Measurements from ENCODE around the gene FKBP2. TPM values are rescaled to one million over a fixed set of nuclear protein-coding genes. Genes with fewer than 3 reads are reported as not detected.

FKBP2 gene
- total RNA-seq (ENCODE audit: low replicate concordance): 67.4 and 90.4 TPM in 2 replicates

DNA sequence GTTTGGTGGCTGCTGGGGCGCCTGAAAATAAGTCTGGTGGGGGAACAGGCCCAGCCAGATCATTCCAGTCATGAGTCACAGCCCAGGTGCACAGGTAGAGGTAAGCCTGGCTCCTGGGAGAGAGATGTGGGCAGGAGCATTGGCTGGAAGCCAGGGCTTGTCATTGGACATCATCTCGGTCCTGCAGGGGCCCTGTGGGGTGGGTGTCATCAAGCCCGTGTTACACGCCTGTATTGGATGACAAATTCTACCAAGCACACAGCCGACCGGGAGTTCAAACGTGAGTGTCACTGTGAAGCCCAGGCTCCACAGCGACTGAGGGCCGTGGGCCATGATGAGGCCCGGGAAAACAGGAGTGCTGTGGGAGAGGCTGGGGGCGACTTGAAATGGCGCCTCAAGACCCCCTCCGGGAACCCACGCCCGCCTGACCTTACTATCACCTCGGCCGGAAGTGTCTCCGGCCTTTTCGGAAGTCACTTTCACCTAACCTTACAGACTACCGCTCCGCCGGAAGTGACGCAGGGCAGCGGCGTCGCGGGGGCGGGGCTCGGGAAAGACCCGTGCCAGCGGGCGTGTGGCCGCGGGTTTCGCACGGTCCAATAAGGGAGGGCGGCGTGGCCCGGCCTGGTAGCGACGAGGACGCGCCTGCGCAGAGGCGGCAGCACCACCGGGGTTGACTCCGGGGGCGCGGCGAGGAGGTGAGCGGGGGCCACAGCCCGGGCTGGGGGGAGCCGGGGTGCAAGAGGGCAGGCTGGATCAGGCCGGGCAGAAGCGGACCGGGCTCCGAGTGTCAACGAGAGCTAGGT lies at the start of gene FKBP2:
Gene FKBP2 (plus strand): TSS at position 661 of the 806 bp plus-strand sequence. CDS start 1,293 bp downstream, outside the sequence.

DNA sequence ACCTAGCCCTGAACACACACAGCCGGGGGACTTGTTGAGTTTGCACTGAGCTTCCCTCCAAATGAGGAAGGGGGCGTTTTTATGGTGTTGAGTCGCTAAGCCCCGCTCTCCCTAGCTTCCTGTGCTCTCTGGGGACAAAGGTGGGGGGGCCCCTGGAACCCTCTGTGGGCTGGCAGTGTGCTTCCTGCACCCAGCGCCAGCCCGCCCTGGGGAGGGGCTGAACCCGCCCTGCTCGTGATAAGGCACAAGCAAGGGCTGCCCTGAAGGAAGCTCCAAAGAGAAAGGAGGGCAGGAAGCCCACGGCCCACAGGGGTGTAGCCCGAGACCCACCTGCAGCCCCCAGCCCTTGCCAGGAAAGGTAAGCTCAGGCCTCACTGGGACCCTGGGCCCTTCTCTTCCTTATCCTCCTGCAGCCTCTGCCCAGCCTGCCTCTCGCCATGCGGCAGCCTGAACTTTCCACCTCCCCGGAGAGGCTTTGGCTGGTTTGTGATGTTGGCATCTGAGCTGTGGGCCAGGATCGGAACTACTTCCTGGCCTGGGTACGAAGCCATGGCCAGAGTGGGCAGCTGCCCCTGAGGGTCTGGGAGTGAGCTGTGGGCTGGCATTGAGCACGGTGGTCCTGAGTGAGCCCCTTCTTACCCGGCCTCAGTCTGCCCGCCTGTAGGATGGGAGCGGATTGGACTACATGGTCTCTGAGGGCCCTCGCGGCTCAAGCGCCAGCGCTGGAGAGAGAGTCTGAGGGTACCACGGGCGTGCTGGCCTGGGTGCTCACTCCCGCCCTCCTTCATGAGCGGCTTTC lies 34.2 kb upstream of the FKBP2 start, which contains the start of gene FERMT3:
Gene FERMT3 (plus strand): TSS at position 265 of the 799 bp plus-strand sequence. CDS start 644 bp downstream, outside the sequence.

DNA sequence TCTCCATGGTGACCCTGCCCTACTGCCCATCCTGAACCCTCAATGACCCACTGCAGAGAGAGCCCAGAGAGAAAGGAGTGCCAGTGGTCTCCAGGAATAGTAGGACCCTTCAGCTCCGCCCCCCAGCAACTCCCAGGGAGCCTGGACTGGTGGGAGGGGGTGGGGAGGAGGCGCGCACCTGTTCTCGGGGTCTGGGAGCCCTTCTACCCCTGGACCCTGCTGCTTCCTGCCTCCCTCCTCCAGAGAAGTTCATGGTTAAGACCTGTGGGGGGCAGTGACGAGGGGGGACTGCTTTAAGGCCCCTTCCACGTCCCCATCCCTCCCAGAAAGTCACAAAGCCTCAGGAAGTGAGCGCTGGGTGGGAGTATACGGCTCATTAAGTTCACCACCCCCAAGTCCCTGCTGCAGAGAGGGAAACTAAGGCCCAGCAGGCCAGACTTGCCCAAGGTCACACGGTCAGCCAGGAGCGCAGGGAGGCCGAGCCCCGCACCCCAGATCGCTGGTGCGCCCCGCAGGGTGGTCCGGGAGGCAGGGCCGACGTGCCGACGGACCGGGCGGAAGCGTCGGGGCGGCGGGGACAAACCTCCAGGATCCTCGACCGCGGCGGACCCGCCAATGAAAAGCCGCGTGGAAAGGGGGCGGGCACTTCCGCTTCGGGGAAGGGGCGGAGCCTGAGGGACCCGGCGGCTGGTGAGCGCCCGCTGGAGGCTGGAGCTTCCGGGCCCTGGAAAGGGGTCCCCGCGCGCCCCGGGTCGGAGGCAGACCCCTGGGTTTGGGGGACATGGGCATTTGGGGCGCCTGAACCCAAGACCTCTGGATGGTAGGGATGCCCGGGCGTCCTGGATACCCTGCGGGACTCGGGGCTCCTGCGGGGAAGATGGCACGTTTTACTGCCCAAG lies 15.0 kb upstream of the FKBP2 start, which contains the start of the genes NUDT22 and TRPT1:
Gene NUDT22 (plus strand): TSS at position 667 of the 899 bp plus-strand sequence. CDS start 379 bp downstream, outside the sequence.
Gene TRPT1 (minus strand): TSS at position 579 of the 899 bp plus-strand sequence. CDS start 326 bp downstream, at position 253.

DNA sequence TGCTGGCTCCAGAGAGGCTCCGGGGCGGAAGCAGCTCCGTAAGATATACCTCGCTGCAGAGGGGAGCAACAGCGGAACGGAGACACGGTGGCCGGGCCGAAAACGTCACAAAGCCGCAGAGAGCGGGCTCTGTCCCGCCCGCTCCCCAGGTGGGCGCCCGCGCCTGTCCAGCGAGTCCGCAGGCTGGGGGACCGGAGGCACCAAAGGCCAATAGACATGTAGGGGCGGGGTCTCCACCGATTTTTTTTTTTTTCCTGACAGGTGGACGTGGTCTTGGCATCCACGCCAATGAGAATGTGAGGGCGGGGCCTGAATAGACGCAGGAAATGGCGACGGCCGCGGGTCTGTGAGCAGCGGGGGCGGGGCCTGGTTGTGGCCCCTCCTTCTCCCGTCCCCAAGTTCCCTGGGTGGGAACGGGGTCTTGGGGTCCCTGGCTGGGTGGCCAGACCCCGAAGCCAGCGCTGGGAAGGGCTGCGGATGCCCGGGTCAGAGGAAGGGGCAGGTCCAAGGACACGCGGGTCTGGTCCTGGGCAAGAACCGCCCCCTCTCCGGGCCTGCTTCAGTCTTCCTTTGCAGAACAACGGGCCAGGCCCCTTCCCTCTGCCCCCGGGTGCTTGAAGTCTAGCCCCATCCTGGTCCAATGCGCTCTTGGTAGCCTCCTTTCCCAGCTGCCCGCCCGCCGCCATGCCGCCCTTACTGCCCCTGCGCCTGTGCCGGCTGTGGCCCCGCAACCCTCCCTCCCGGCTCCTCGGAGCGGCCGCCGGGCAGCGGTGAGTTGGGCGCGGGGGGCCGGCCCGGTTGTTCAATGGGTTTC lies 10.5 kb upstream of the FKBP2 start, which contains the start of gene DNAJC4:
Gene DNAJC4 (plus strand): TSS at position 378 of the 814 bp plus-strand sequence. CDS start 307 bp downstream, at position 685.

DNA sequence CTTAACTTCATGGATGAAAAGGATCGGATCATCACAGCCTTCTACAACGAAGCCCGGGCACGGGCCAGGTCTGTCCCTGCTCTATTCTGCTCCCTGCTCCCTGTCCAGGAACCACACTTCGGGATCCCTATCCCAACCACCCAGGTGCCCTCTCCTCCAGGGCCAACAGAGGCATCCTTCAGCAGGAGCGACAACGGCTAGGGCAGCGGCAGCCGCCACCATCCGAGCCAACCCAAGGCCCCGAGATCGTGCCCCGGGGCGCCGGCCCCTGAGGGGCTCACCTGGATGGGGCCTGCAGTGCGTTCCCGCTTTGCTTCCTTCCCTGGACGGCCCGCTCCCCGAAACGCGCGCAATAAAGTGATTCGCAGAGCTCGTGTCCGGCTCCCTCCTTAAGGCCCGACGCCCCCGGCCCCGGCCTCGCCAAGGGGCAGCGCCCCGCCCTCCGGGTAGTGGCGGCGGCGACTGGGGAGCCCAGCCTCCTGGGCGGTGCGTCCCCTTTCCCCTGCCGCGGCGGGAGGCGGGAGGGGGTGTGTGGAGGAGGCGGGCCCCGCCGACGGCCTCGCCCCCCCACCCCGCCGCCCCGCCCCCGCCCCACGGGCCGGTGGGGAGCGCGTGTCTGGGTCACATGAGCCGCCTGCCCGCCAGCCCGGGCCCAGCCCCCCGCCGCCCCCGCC lies 6.8 kb upstream of the FKBP2 start, which contains the start of gene VEGFB:
Gene VEGFB (plus strand): TSS at position 672 of the 674 bp plus-strand sequence. CDS start 250 bp downstream, outside the sequence.

DNA sequence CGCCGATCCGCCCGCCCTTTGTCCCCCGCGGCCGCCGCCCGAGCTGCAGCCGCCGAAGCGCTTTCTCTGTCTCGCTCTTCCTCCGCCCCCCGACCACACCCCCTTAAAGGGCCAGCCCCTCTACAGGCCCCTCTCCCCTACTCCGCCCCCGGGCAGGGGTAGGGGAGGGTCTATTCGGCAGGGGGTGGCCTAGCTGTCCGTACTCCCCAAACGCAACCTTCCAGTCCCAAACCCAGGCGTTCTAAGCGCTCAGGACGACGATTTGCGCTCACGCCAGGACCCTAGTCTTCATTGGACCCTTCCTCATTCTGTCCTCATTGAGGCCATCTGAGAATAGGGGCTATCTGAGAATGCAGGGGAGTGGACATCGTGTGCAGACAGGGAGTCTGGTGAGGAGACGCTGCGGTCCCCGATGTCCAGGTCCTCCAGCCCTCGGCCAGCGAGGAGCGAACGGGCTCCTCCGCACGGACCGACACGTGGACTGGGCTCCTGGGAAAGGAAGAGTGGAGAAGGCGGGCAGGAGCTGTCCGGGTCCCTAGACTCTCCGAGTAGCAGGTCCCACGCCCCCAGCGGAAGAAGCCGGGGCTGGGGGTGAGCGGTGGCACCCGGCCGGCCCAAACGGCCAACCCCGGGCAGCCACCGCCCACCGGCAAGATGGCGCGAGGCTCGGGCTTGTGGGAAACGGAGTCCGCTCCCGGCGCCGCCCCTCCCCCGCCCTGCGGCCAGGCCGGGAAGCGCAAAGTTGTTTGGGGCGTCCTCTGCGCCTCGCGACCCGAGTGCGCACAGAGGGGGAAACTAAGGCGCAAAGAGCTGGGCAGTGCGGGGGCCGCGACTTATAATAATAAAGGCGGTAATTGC lies 6.2 kb downstream of the FKBP2 start, which contains the start of gene PPP1R14B:
Gene PPP1R14B (minus strand): TSS at position 73 of the 858 bp plus-strand sequence. CDS start 270 bp downstream, outside the sequence.

DNA sequence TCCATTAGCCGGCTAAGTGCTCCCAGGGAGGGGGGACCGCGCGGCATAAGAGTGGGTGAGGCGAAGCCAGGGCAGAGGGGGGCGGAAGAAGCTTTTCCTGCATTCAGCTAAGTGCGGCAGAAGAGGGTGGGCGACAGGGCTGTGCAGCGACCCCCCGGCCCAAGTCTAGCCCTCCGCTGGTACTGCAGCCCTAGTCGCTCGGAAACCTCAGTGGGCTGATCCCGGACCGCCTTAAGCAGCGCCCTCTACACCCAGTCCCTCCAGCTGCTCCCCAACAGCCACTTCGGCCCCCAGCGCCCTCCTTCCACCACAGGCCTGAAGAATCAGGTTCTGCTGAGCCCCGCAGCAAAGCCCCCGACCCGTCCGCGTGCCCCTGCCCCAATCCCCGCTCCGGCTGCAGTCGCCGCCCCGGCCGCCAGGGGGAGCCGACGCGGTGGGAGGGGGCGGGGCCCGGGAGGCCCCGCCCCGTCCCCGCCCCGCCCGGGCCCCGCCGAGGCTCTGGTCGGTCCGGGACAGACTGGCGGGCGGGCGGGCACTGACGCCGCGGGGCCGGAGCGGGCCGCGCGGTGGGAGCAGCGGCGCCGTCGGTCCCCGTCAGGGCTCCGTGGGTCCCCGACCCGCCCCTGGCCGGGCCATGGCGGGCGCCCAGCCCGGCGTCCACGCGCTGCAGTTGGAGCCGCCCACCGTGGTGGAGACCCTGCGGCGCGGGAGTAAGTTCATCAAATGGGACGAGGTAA lies 10.3 kb downstream of the FKBP2 start, which contains the start of gene PLCB3:
Gene PLCB3 (plus strand): TSS at position 515 of the 737 bp plus-strand sequence. CDS start 120 bp downstream, at position 635.

DNA sequence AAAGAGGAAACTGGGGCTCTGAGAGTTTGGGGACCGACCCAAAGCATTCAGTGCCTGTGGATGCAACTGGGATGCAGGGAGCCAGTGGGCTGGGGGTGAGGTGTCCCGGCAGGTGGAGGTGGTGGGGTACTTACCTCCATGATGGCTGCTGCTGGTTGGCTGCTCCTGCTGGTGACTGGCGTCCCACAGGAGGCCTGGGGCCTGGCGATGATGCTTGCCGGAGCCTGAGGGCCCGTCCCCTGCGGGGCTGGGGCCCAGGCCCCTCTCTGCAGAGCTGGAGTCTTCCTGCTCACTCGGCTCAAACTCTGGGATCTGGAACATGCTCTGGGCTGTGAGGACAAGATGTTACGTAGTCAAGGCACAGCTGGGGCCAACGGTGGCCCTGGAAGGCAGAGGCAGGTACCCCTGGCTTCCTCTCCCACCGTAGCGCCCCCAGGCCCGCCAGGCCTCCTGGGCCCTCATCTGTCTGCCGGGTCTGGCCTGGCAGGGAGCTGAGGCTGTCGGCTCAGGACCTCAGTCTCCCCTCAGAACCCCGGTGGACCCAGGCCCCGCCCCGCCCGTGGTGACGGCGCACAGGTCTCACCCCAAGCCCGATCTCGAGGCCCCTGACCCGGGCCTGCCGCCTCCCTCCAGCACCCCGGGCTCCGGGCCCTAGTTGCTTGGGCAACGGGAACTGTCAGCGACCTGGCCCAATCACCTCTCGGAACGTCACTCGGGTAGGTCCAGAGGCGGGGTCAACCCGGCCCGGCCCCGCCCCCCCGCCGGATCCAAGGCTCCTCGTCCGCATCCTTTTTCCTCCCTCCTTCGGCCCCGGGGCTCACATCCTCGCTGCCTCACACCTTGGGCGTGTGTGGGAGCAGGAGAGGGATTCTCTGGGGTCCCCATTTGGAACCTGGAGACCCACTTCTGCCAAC lies 43.4 kb downstream of the FKBP2 start, which contains the start of gene BAD:
Gene BAD (minus strand): TSS at position 618 of the 914 bp plus-strand sequence. CDS start 297 bp downstream, at position 321.

DNA sequence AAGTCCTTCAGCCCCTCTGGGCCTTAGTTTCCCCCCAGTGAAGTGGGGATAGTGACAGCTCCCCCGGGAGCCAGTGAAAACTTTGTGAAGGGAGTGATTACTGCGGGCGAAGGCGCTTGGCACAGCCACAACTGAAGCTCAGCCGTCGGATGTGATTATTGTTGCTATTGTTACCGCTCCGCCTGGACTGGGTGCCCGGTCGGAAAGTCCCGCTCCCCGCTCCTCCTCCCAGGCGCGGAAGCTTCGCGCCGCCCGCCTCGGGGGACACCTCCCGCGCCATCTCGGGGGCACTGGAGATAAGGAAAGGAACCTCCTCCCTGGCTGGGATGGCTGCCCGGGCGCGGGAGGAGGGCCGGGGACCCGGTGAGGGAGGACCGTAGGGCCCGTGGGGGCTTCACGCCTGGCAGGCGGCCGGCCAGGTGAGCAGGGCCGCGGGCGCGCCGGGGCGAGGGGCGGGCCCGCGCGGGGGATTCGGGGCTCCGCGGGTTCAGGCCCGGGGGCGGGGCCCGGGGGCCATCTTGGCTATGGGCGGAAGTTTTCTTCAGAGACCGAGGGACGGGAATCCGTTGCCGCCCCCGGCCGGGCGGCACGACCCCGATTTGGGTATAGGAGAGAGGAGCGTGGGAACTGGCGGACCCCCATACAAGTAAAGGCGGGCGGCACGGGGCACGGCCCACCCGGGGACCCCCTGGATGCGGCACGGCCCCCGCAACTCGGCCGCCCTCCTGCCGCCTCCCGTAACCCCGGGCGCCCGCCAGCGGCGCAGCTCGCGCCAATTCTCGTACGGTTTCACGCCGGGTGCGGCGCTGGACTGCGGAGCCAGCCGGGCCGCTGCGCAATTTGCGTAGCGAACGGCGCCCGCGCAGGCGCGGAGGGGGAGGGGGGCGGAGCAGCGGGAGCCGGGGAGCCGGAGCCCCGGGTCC lies 44.3 kb downstream of the FKBP2 start, which contains the start of gene GPR137:
Gene GPR137 (plus strand): TSS at position 887 of the 923 bp plus-strand sequence. CDS start 677 bp downstream, outside the sequence.

DNA sequence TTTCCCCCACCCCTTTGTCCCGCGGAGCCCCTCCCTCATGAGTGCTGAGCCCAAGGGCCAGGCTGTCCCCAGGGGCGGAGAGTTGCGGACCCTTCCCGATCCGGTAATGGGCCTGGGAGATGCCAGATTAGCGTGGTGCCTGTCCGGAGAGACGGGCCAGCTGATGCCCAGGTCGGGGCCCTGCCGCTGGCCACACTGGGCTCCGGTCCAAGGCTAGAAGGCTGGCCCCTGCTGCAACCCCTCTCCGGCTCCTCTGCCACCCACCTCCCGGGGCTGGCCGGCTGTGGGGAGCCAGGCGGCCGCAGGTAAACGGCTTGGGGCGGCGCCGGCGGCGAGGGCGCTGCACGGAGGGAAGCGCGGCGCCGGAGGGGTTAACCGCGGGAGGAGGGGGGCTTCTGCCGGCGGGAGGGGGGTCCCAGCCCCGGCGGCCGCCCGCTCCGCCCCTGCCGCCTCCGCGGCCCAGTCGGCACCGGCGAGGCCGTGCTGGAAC lies 50.4 kb downstream of the FKBP2 start, which contains the start of gene KCNK4:
Gene KCNK4 (plus strand): TSS at position 41 of the 490 bp plus-strand sequence. CDS start 1,717 bp downstream, outside the sequence.

Other genes with a start within 250 kb of the FKBP2 start
- gene FLRT1, start 205.2 kb upstream of the FKBP2 start, total RNA-seq (ENCODE audit: low replicate concordance): under 0.01 TPM in 1 of 2 replicates, not detected in the other
- 24.5 and 25.4 TPM in 2 replicates for gene MACROD1, start 75.0 kb upstream of the FKBP2 start, total RNA-seq (ENCODE audit: low replicate concordance)
- gene STIP1, start 54.9 kb upstream of the FKBP2 start, total RNA-seq (ENCODE audit: low replicate concordance): 162 and 280 TPM in 2 replicates
- gene FERMT3, start 34.4 kb upstream of the FKBP2 start, total RNA-seq (ENCODE audit: low replicate concordance): 8.0 and 10.7 TPM in 2 replicates
- gene TRPT1, start 14.9 kb upstream of the FKBP2 start, total RNA-seq (ENCODE audit: low replicate concordance): 32.9 and 42.8 TPM in 2 replicates
- 34.6 and 72.8 TPM in 2 replicates for gene NUDT22, start 14.8 kb upstream of the FKBP2 start, total RNA-seq (ENCODE audit: low replicate concordance)
- gene DNAJC4, start 10.5 kb upstream of the FKBP2 start, total RNA-seq (ENCODE audit: low replicate concordance): 11.7 and 12.6 TPM in 2 replicates
- gene VEGFB, start 6.5 kb upstream of the FKBP2 start, total RNA-seq (ENCODE audit: low replicate concordance): 20.7 and 23.5 TPM in 2 replicates
- gene PPP1R14B, start 5.8 kb downstream of the FKBP2 start, total RNA-seq (ENCODE audit: low replicate concordance): 114 and 363 TPM in 2 replicates
- gene PLCB3, start 10.4 kb downstream of the FKBP2 start, total RNA-seq (ENCODE audit: low replicate concordance): 43.6 and 50.0 TPM in 2 replicates
- 26.3 and 79.5 TPM in 2 replicates for gene BAD, start 43.6 kb downstream of the FKBP2 start, total RNA-seq (ENCODE audit: low replicate concordance)
- 6.9 and 7.1 TPM in 2 replicates for gene GPR137, start 44.8 kb downstream of the FKBP2 start, total RNA-seq (ENCODE audit: low replicate concordance)
- not detected in 2 replicates for gene KCNK4, start 50.2 kb downstream of the FKBP2 start, total RNA-seq (ENCODE audit: low replicate concordance)
- 0.15 and 0.23 TPM in 2 replicates for gene CATSPERZ, start 59.3 kb downstream of the FKBP2 start, total RNA-seq (ENCODE audit: low replicate concordance)
- 22.8 and 29.8 TPM in 2 replicates for gene ESRRA, start 64.4 kb downstream of the FKBP2 start, total RNA-seq (ENCODE audit: low replicate concordance)
- 244 and 288 TPM in 2 replicates for gene TRMT112, start 76.5 kb downstream of the FKBP2 start, total RNA-seq (ENCODE audit: low replicate concordance)
- 378 and 390 TPM in 2 replicates for gene PRDX5, start 77.0 kb downstream of the FKBP2 start, total RNA-seq (ENCODE audit: low replicate concordance)
- gene CCDC88B, start 99.1 kb downstream of the FKBP2 start, total RNA-seq (ENCODE audit: low replicate concordance): 0.12 and 3.2 TPM in 2 replicates
- gene RPS6KA4, start 118.1 kb downstream of the FKBP2 start, total RNA-seq (ENCODE audit: low replicate concordance): 39.3 and 51.6 TPM in 2 replicates